HepG2 (cell line): ENCODE results near the gene SLC45A1. TPM values are rescaled to one million over a fixed set of nuclear protein-coding genes. Genes with fewer than 3 reads are reported as not detected.

Experiments
- ATF7-NPFF ChIP-seq: sonication (generic); formaldehyde crosslinking; IDR thresholded peaks from 2 replicates; pipeline ENCODE4 v1.8.1; 2023; ENCODE audit warnings: mild to moderate bottlenecking, low read depth, missing genetic modification reagents, moderate library complexity
- ATM ChIP-seq: fragments of 450-650 bp; IDR thresholded peaks from 2 replicates; pipeline ENCODE4 v1.7.1; 2017; ENCODE audit warnings: mild to moderate bottlenecking, borderline replicate concordance
- BORCS8-MEF2B ChIP-seq: sonication (generic); formaldehyde crosslinking; IDR thresholded peaks from 2 replicates; pipeline ENCODE4 v1.8.0; 2022; ENCODE audit warnings: mild to moderate bottlenecking, missing genetic modification reagents
- HNRNPLL ChIP-seq: fragments of 200-400 bp; formaldehyde crosslinking; IDR thresholded peaks from 2 replicates; pipeline ENCODE4 v1.6.1; 2017; ENCODE audit warnings: mild to moderate bottlenecking, low read depth, low read length; ENCODE audit not compliant: poor library complexity, severe bottlenecking
- LBX2 ChIP-seq: sonication (generic); formaldehyde crosslinking; IDR thresholded peaks from 2 replicates; pipeline ENCODE4 v1.5.0; 2020; ENCODE audit warnings: missing genetic modification reagents, mild to moderate bottlenecking, borderline replicate concordance
- MAF1 ChIP-seq: sonication (generic); formaldehyde crosslinking; IDR thresholded peaks from 2 replicates; pipeline ENCODE4 v1.5.0; 2020; ENCODE audit warnings: missing genetic modification reagents, borderline replicate concordance
- MAFK ChIP-seq, 2 experiments: IDR thresholded peaks in 1 of 2; conservative IDR thresholded peaks in 1 of 2; 2 replicates each; pipeline ENCODE4 v1.6.1; 2011; ENCODE audit warnings: improper control_type of control experiment in 2 of 2, low read length in 2 of 2
- MED13 ChIP-seq: sonication (generic); formaldehyde crosslinking; IDR thresholded peaks from 2 replicates; pipeline ENCODE4 v1.5.0; 2020; ENCODE audit warnings: missing genetic modification reagents
- MZF1 ChIP-seq: sonication (generic); formaldehyde crosslinking; IDR thresholded peaks from 2 replicates; pipeline ENCODE4 v1.8.1; 2023; ENCODE audit warnings: mild to moderate bottlenecking, missing genetic modification reagents, borderline replicate concordance
- NFKB2 ChIP-seq: sonication (generic); formaldehyde crosslinking; IDR thresholded peaks from 2 replicates; pipeline ENCODE4 v1.4.0; 2020; ENCODE audit warnings: missing genetic modification reagents, borderline replicate concordance
- NFYC ChIP-seq: IDR thresholded peaks from 2 replicates; pipeline ENCODE4 v1.6.1; 2016; ENCODE audit warnings: missing genetic modification reagents, missing compliant biosample characterization
- NR2F1 ChIP-seq, 2 experiments: fragments of 450-650 bp in 1 of 2; formaldehyde crosslinking in 1 of 2; IDR thresholded peaks; 2 replicates each; pipeline versions ENCODE4 v1.5.0 to v1.6.1; 2016 to 2020; ENCODE audit warnings: mild to moderate bottlenecking in 1 of 2, missing compliant biosample characterization in 1 of 2, missing genetic modification reagents in 1 of 2, moderate library complexity in 1 of 2
- NR3C1 ChIP-seq: sonication (generic); formaldehyde crosslinking; IDR thresholded peaks from 2 replicates; pipeline ENCODE4 v1.4.0; 2020; ENCODE audit warnings: missing genetic modification reagents
- PCBP1 ChIP-seq: fragments of 200-400 bp; formaldehyde crosslinking; IDR thresholded peaks from 2 replicates; pipeline ENCODE4 v1.6.1; 2017; ENCODE audit warnings: mild to moderate bottlenecking, low read depth, low read length, borderline replicate concordance
- PHF20 ChIP-seq: sonication (generic); formaldehyde crosslinking; IDR thresholded peaks from 2 replicates; pipeline ENCODE4 v1.5.0; 2020; ENCODE audit warnings: mild to moderate bottlenecking, missing genetic modification reagents
- POLR2G ChIP-seq: fragments of 200-400 bp; formaldehyde crosslinking; IDR thresholded peaks from 2 replicates; pipeline ENCODE4 v1.6.1; 2018; ENCODE audit warnings: mild to moderate bottlenecking, low read depth, low read length, moderate library complexity
- RARA ChIP-seq: IDR thresholded peaks from 2 replicates; pipeline ENCODE4 v1.6.1; 2016; ENCODE audit warnings: missing genetic modification reagents, missing compliant biosample characterization
- SRSF9 ChIP-seq: fragments of 200-400 bp; formaldehyde crosslinking; IDR thresholded peaks from 2 replicates; pipeline ENCODE4 v1.6.1; 2018; ENCODE audit warnings: borderline replicate concordance, mild to moderate bottlenecking, low read depth, low read length; ENCODE audit not compliant: insufficient read depth, poor library complexity, severe bottlenecking
- SYNCRIP ChIP-seq: fragments of 200-400 bp; formaldehyde crosslinking; IDR thresholded peaks from 2 replicates; pipeline ENCODE4 v1.6.1; 2018; ENCODE audit warnings: mild to moderate bottlenecking, low read depth, low read length; ENCODE audit not compliant: insufficient read depth
- TCF7 ChIP-seq: sonication (generic); IDR thresholded peaks from 2 replicates; pipeline ENCODE4 v1.6.1; 2016; ENCODE audit warnings: antibody characterized with exemption, low read depth
- TEAD3 ChIP-seq: optimal IDR thresholded peaks from 2 replicates; pipeline ENCODE3; 2016; ENCODE audit warnings: borderline replicate concordance
- TERF1 ChIP-seq: sonication (generic); formaldehyde crosslinking; IDR thresholded peaks from 2 replicates; pipeline ENCODE4 v1.8.0; 2022; ENCODE audit warnings: mild to moderate bottlenecking, missing genetic modification reagents, moderate library complexity
- TSC22D2 ChIP-seq: sonication (generic); formaldehyde crosslinking; IDR thresholded peaks from 2 replicates; pipeline ENCODE4 v1.5.1; 2020; ENCODE audit warnings: missing genetic modification reagents, mild to moderate bottlenecking, borderline replicate concordance
- ZBTB38 ChIP-seq: sonication (generic); formaldehyde crosslinking; IDR thresholded peaks from 2 replicates; pipeline ENCODE4 v1.5.1; 2020; ENCODE audit warnings: mild to moderate bottlenecking, missing genetic modification reagents
- ZNF383 ChIP-seq: sonication (generic); formaldehyde crosslinking; IDR thresholded peaks from 2 replicates; pipeline ENCODE4 v1.4.0; 2020; ENCODE audit warnings: missing genetic modification reagents, mild to moderate bottlenecking, borderline replicate concordance
- ZNF468 ChIP-seq: sonication (generic); formaldehyde crosslinking; IDR thresholded peaks from 2 replicates; pipeline ENCODE4 v1.8.0; 2022; ENCODE audit warnings: mild to moderate bottlenecking, moderate library complexity, missing genetic modification reagents
- ZNF547 ChIP-seq: sonication (generic); formaldehyde crosslinking; IDR thresholded peaks from 2 replicates; pipeline ENCODE4 v1.5.1; 2020; ENCODE audit warnings: mild to moderate bottlenecking, missing genetic modification reagents
- ZNF552 ChIP-seq: sonication (generic); formaldehyde crosslinking; IDR thresholded peaks from 2 replicates; pipeline ENCODE4 v1.9.0; 2022; ENCODE audit warnings: missing genetic modification reagents, mild to moderate bottlenecking, borderline replicate concordance
- polyA plus RNA-seq, 8 experiments: library from polyadenylated mRNA; depleted of rRNA in 3 of 8; stranded (reverse) in 7 of 8; unstranded in 1 of 8; fragments of >200 nt; fragmentation: Illumina TruSeq in 4 of 8; extraction: Trizol in 4 of 8; gene quantifications; 2 replicates each; pipeline versions ENCODE4 v1.2.1 to v1.2.3, GENCODE V29; 2011 to 2016; ENCODE audit warnings: low read depth in 4 of 8, missing spikeins in 1 of 8, mixed read lengths in 1 of 8; ENCODE audit not compliant: insufficient read depth in 1 of 8
- total RNA-seq, 5 experiments: library from RNA; depleted of rRNA; stranded (reverse); fragments of >200 nt; fragmentation: Illumina TruSeq; extraction: Trizol; gene quantifications; 2 replicates each; pipeline ENCODE4 v1.2.3, GENCODE V29; 2016; ENCODE audit warnings: low read depth in 1 of 5
- TF ChIP-seq, protein P1 (sequence below): sonication (generic); formaldehyde crosslinking; IDR thresholded peaks from 2 replicates; pipeline ENCODE4 v1.4.0; 2020; ENCODE audit warnings: mild to moderate bottlenecking, missing genetic modification reagents

The SLC45A1 gene
- total and polyA plus RNA-seq, 2 of the 13 experiments (the other 11 are each of a cell fraction or from before 2014, with no cell fraction given): not detected

DNA sequence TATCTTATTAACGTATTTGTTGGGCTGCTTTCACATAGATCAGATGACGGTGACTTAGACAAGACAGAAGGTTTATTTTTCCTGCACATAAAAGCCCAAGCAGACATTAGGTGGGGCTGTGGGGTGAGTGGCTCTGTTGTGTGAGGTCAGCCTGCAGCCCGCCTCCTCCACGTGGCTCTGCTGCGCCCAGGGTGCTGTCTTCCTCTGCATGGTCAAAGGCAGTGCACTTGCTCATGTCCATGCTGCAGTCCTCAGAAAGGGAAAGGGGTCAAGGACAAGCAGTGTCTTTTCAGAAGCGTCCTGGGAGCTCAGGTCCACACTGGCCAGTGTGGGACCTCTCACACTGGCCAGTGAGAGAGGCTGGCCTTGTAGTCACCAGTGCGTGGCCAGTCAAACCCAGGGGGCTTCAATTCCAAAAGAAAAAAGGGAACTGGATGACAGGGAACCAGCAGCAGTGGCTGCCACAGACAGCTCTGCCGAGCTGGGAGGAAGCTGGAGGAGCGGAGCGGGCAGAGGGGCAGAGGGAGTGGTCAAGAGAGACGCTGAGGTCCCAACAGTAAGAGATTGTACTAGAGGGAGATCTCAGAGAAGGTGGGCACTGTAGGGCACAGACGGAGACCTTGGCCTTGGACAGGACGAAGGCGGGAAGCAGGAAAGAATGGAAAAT is 35.9 kb upstream of the SLC45A1 start (continued):
- TF ChIP-seq ATF7-NPFF (CRISPR knock-in tag): no peak
- no peak for TF ChIP-seq MZF1 (CRISPR knock-in tag)
- TF ChIP-seq ZBTB38: peak; percentile 34
- TF ChIP-seq RARA: peak; percentile 82
- no peak for TF ChIP-seq MAFK (conservative IDR thresholded peaks at IDR 0.05 in 1 of 2, IDR thresholded peaks at IDR 0.05 in 1 of 2; ENCODE audit: low read length in 2 of 2)
- TF ChIP-seq HNRNPLL: no peak
- TF ChIP-seq TERF1 (CRISPR knock-in tag): no peak
- TF ChIP-seq TSC22D2: 0 out of 2 replicates have a peak, but pooled peaks have one; percentile 42
- no peak for TF ChIP-seq ZNF383 (CRISPR knock-in tag)
- TF ChIP-seq TEAD3 (CRISPR knock-in tag): peak; percentile 35
- no peak for TF ChIP-seq NFYC (CRISPR knock-in tag)
- no peak for TF ChIP-seq MAF1 (CRISPR knock-in tag)
- no peak for TF ChIP-seq PCBP1
- TF ChIP-seq NR3C1 (CRISPR knock-in tag): no peak
- no peak for TF ChIP-seq TCF7
- TF ChIP-seq SYNCRIP: no peak
- TF ChIP-seq POLR2G: no peak
- TF ChIP-seq BORCS8-MEF2B (CRISPR knock-in tag): no peak
- TF ChIP-seq MED13: no peak
- no peak for TF ChIP-seq SRSF9
- TF ChIP-seq ATM: no peak
- no peak for TF ChIP-seq ZNF468 (CRISPR knock-in tag)
- TF ChIP-seq NR2F1 (CRISPR knock-in tag; IDR thresholded peaks at IDR 0.05): peak in 1 of 2 experiments; percentile 33; a peak in 1 of 4 replicates
- TF ChIP-seq, protein P1, sequence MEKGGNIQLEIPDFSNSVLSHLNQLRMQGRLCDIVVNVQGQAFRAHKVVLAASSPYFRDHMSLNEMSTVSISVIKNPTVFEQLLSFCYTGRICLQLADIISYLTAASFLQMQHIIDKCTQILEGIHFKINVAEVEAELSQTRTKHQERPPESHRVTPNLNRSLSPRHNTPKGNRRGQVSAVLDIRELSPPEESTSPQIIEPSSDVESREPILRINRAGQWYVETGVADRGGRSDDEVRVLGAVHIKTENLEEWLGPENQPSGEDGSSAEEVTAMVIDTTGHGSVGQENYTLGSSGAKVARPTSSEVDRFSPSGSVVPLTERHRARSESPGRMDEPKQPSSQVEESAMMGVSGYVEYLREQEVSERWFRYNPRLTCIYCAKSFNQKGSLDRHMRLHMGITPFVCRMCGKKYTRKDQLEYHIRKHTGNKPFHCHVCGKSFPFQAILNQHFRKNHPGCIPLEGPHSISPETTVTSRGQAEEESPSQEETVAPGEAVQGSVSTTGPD (CRISPR knock-in tag): no peak
- no peak for TF ChIP-seq PHF20 (CRISPR knock-in tag)
- TF ChIP-seq ZNF552 (CRISPR knock-in tag): no peak; the same call in 1 of the 2 replicates
- TF ChIP-seq LBX2: no peak
- 0 out of 2 replicates have a peak, but pooled peaks have one; percentile 62 for TF ChIP-seq NFKB2 (CRISPR knock-in tag)
- no peak for TF ChIP-seq ZNF547
